Testis (tissue), 3 donors: ENCODE measurements around the gene TAF1B. TPM values are rescaled to one million over a fixed set of nuclear protein-coding genes. Genes with fewer than 3 reads are reported as not detected.

Experiments used
- DNase-seq: peaks from one replicate; pipeline ENCODE4 v3.0.0-alpha.2; 2019
- H3K27ac ChIP-seq, 2 donors: fragments of 200-600 bp; sonication (generic); one replicate each; pipeline ENCODE4 v1.5.1; 2019
- H3K27me3 ChIP-seq: fragments of 200-600 bp; sonication (generic); one replicate; pipeline ENCODE4 v1.5.1; 2019
- H3K36me3 ChIP-seq: fragments of 200-600 bp; sonication (generic); one replicate; pipeline ENCODE4 v1.5.1; 2017; ENCODE audit warnings: low read depth; ENCODE audit errors: missing control alignments
- H3K4me1 ChIP-seq: fragments of 200-600 bp; sonication (generic); one replicate; pipeline ENCODE4 v1.5.1; 2019
- H3K4me3 ChIP-seq, 2 donors: fragments of 200-600 bp; sonication (generic); one replicate each; pipeline ENCODE4 v1.5.1; 2017 to 2019
- H3K9me3 ChIP-seq: fragments of 200-600 bp; sonication (generic); one replicate; pipeline ENCODE4 v1.5.1; 2017
- POLR2A ChIP-seq: fragments of 450-650 bp; IDR thresholded peaks from one replicate; pipeline ENCODE4 v1.6.1; 2017; ENCODE audit warnings: antibody characterized with exemption, mild to moderate bottlenecking, moderate library complexity
- WGBS, 2 donors: methylation state at CpG; one replicate each; pipeline ENCODE4 v1.1.5; 2018; 5-methylcytosine and 5-hydroxymethylcytosine counted together
- intact Hi-C: fragments of 100-400 bp; cut with DNase I; formaldehyde crosslinking; loops from one replicate; pipeline ENCODE4 v1.15.1; 2023; ENCODE audit warnings: low total_unique reads
- polyA plus RNA-seq: library from polyadenylated mRNA; stranded (reverse); fragments of 350-450 nt; fragmentation: Illumina TruSeq; extraction: RNeasy Lipid Tissue Mini Kit (QIAGEN cat#74804); gene quantifications from one replicate; pipeline ENCODE4 v1.2.3, GENCODE V29; 2014; ENCODE audit warnings: low read depth, low replicate concordance; ENCODE audit not compliant: insufficient read depth
- total RNA-seq, 2 donors: library from RNA; depleted of rRNA; stranded (reverse); fragments of >200 nt; gene quantifications; one replicate each; pipeline ENCODE4 v1.2.3, GENCODE V29; 2016
- TF ChIP-seq, protein P1 (sequence below), 3 experiments: fragments of 450-650 bp in 2 of 3; fragments of 200-600 bp in 1 of 3; sonication (generic) in 1 of 3; IDR thresholded peaks; one replicate each; pipeline ENCODE4 v1.5.1; 2016 to 2019; ENCODE audit warnings: antibody characterized with exemption in 3 of 3, mild to moderate bottlenecking in 2 of 3, moderate library complexity in 1 of 3

The TAF1B gene
- total and polyA plus RNA-seq, 3 donors from 2014 or later, result 13.3 to 22.0 (median 22.0) TPM

- Histone ChIP-seq H3K4me1 (no peaks in the 10 kb centered on the region), H3K9me3 (no peaks in the 10 kb centered on the region), H3K27ac (no peak overlapping the region), H3K36me3 (no peaks in the 10 kb centered on the region), H3K4me3 (no peak overlapping the region), H3K27me3 (no peaks in the 10 kb centered on the region)
- DNase-seq, result no peak
- 80 to 81% methylated on average over 10 of the region's 10 CpGs for WGBS, 2 donors
- intact Hi-C loops, result no loop called here
- TF ChIP-seq, protein P1, sequence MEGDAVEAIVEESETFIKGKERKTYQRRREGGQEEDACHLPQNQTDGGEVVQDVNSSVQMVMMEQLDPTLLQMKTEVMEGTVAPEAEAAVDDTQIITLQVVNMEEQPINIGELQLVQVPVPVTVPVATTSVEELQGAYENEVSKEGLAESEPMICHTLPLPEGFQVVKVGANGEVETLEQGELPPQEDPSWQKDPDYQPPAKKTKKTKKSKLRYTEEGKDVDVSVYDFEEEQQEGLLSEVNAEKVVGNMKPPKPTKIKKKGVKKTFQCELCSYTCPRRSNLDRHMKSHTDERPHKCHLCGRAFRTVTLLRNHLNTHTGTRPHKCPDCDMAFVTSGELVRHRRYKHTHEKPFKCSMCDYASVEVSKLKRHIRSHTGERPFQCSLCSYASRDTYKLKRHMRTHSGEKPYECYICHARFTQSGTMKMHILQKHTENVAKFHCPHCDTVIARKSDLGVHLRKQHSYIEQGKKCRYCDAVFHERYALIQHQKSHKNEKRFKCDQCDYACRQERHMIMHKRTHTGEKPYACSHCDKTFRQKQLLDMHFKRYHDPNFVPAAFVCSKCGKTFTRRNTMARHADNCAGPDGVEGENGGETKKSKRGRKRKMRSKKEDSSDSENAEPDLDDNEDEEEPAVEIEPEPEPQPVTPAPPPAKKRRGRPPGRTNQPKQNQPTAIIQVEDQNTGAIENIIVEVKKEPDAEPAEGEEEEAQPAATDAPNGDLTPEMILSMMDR (IDR thresholded peaks at IDR 0.05), result no peak
- no peak for TF ChIP-seq POLR2A
Measured at GRCh38 chr2:9961013-9961412, 117.7 kb downstream of the TAF1B start.

GRCh38 chr2:9964334-9964980 lies 121.2 kb downstream of the TAF1B start:
- H3K36me3 ChIP-seq, result no peaks in the 10 kb centered on the region
- no peak for DNase-seq
- WGBS, 2 donors, result 89 to 92% methylated on average over 7 of the region's 7 CpGs
- no peak overlapping the region for H3K4me3 ChIP-seq
- intact Hi-C loops, result no loop called here
- TF ChIP-seq, protein P1 (IDR thresholded peaks at IDR 0.05), result no peak
- TF ChIP-seq POLR2A, result no peak
- H3K4me1 ChIP-seq, result no peaks in the 10 kb centered on the region
- no peak overlapping the region for H3K27ac ChIP-seq
- no peaks in the 10 kb centered on the region for H3K9me3 ChIP-seq
- no peaks in the 10 kb centered on the region for H3K27me3 ChIP-seq

DNA sequence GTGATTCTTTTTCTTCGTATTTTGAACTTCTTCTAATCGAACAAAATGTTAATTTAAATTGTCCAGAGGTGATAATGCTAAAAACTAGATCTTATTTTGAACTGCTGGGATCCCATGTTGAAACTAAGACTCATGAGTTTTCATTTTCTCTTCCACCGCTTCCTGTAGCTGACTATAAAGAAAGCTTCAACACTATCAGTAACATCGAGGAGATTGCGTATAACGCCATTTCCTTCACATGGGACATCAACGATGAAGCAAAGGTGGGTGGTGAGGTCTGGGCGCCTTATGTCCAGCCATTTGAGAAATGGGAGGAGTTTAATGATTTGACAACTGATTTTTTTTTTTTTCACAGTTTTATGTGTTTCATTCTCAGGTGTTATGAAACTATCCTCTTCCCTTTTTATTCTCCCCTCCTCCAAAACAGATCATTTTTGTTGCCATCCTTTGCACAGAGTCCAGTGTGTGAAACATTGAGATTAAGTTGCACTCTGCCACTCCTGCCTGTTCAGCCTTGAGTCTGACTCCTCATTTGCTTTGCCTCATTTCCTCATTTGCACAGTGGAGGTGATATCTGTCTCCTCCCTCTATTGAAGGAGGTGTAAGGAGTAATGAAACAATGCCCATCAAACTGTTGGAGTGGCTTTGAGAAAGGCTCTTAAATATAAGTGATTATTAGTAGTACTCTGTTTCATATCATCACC lies 122.0 kb downstream of the TAF1B start:
- no peak overlapping the region for H3K4me3 ChIP-seq
- 93 to 95% methylated on average over 8 of the region's 8 CpGs for WGBS, 2 donors
- TF ChIP-seq, protein P1 (IDR thresholded peaks at IDR 0.05), result no peak
- TF ChIP-seq POLR2A, result no peak
- no peaks in the 10 kb centered on the region for H3K4me1 ChIP-seq
- H3K27ac ChIP-seq, result no peak overlapping the region
- no peaks in the 10 kb centered on the region for H3K36me3 ChIP-seq
- intact Hi-C loops, result no loop called here
- DNase-seq, result no peak
- no peaks in the 10 kb centered on the region for H3K9me3 ChIP-seq
- H3K27me3 ChIP-seq, result no peaks in the 10 kb centered on the region

DNA sequence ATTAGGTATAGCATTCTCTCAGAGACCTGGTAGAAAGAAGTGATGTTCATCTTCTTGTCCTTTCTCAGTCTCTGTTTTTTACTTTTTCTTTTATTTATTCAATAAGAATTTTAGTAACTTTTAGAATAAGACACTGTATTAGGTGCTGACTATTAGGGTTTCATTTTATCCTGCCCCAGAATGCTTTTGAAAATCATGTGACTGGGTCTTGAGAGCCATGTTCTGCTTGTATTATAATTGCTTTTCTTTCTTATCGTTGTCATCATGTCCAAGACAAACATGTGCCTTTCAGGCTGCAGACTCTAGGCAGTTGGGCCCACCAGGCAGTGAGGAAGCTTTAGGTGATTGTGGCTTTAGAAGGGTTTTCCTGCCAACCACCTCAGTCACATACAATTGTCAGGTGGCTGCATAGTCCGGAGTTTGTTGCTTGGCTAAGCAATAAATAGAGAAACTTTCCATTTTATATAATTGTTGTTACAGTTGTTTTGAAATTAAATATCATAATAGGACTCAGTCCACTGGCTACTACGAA lies 123.3 kb downstream of the TAF1B start:
- intact Hi-C loops, result no loop called here
- Histone ChIP-seq H3K4me1 (no peaks in the 10 kb centered on the region), H3K36me3 (no peaks in the 10 kb centered on the region), H3K27ac (no peak overlapping the region), H3K27me3 (no peaks in the 10 kb centered on the region), H3K9me3 (no peaks in the 10 kb centered on the region), H3K4me3 (no peak overlapping the region)
- WGBS, 2 donors, result 75 to 78% methylated on average over 3 of the region's 3 CpGs
- TF ChIP-seq POLR2A, result no peak
- TF ChIP-seq, protein P1 (IDR thresholded peaks at IDR 0.05), result no peak
- DNase-seq, result no peak
